Posterior vena cava (tissue), 2 donors: ENCODE results near the gene ACSL5. TPM values are rescaled to one million over a fixed set of nuclear protein-coding genes. Genes with fewer than 3 reads are reported as not detected.

Experiments
- DNase-seq: peaks from one replicate; pipeline ENCODE4 v3.0.0-alpha.2; 2020; ENCODE audit warnings: low spot score
- intact Hi-C, 2 donors: fragments of 100-400 bp; cut with DNase I; formaldehyde crosslinking; loops; one replicate each; pipeline versions ENCODE4 v1.14.1 to v1.14.2; 2022 to 2023
- long read RNA-seq, 2 donors: library from polyadenylated mRNA; unstranded; transcript quantifications; one replicate each; pipeline ENCODE4 v2.0.0, GENCODE V29; 2020 to 2021
- total RNA-seq, 2 donors: library from RNA; stranded (reverse); fragmentation: NEBNext Ultra II Directional; extraction: Animal tissue kit (Norgen Biotek cat#: 25700); gene quantifications; one replicate each; pipeline ENCODE4 v1.2.1, GENCODE V29; 2021
- donor health status: DM: yes; HTN: yes; CAD: no.
- donor health status: DM: yes; HTN: yes; CAD: no.

Gene ACSL5
- total RNA-seq: 10 to 100 TPM; 13.1 to 14.7 TPM
- long read RNA-seq, donor 1, transcript ACSL5-203 (21 exons, 3,353 nt): major isoform, 7 of 10 reads
- long read RNA-seq, donor 1, partial matches to known transcripts: 2 of 10 reads
- long read RNA-seq, donor 1, other reads (novel, unspliced or antisense): 1 of 10 reads
- long read RNA-seq, donor 2, partial matches to known transcripts: 9 of 15 reads
- long read RNA-seq, donor 2, other reads (novel, unspliced or antisense): 2 of 15 reads

- DNase-seq: no peak
- intact Hi-C loops: no loop called here
Measured at GRCh38 chr10:112373912-112374338, at the start of gene ACSL5. Gene ACSL5, plus strand, starts transcription at chr10:112374116. Its CDS starts 20,831 bp downstream, at chr10:112394947.

- DNase-seq: no peak
- intact Hi-C loops: loop anchor here in 1 of 2 donors (1.0 kb wide), 1 partner anchor 25 kb away; no protein-coding TSS in a partner anchor
Measured at GRCh38 chr10:112327678-112328077, 46.2 kb upstream of the ACSL5 start.

GRCh38 chr10:112330162-112330561 lies 43.8 kb upstream of the ACSL5 start:
- DNase-seq: no peak
- intact Hi-C loops: loop anchor here in 1 of 2 donors (5.0 kb wide), 1 partner anchor 1307 kb away; no protein-coding TSS in a partner anchor

- intact Hi-C loops: loop anchor here in 1 of 2 donors (5.0 kb wide), 1 partner anchor 1307 kb away; no protein-coding TSS in a partner anchor
- DNase-seq: no peak
Measured at GRCh38 chr10:112330607-112331160, 43.2 kb upstream of the ACSL5 start.

GRCh38 chr10:112332022-112332421 lies 41.9 kb upstream of the ACSL5 start:
- intact Hi-C loops: loop anchor here in 1 of 2 donors (5.0 kb wide), 1 partner anchor 1305 kb away; no protein-coding TSS in a partner anchor
- no peak for DNase-seq

- intact Hi-C loops: loop anchor here in 1 of 2 donors (5.0 kb wide), 1 partner anchor 1305 kb away; no protein-coding TSS in a partner anchor
- DNase-seq: no peak
Measured at GRCh38 chr10:112332509-112333228, 41.2 kb upstream of the ACSL5 start.

GRCh38 chr10:112333452-112333851 lies 40.5 kb upstream of the ACSL5 start:
- intact Hi-C loops: loop anchor here in 1 of 2 donors (5.0 kb wide), 1 partner anchor 1304 kb away; no protein-coding TSS in a partner anchor
- no peak for DNase-seq

GRCh38 chr10:112335111-112335867 lies 38.6 kb upstream of the ACSL5 start:
- intact Hi-C loops: no loop called here

GRCh38 chr10:112335868-112336265 lies 38.0 kb upstream of the ACSL5 start:
- intact Hi-C loops: no loop called here
- no peak for DNase-seq

More at GRCh38 chr10:112335111-112335867, 38.6 kb upstream of the ACSL5 start:
- no peak for DNase-seq

GRCh38 chr10:112336556-112337201 lies 37.2 kb upstream of the ACSL5 start:
- DNase-seq: no peak
- intact Hi-C loops: no loop called here

- intact Hi-C loops: no loop called here
Measured at GRCh38 chr10:112338957-112339356, 35.0 kb upstream of the ACSL5 start.

GRCh38 chr10:112340601-112341000 lies 33.3 kb upstream of the ACSL5 start:
- DNase-seq: no peak
- intact Hi-C loops: no loop called here

More at GRCh38 chr10:112338957-112339356, 35.0 kb upstream of the ACSL5 start:
- DNase-seq: no peak

- no peak for DNase-seq
Measured at GRCh38 chr10:112343056-112343806, 30.7 kb upstream of the ACSL5 start.

GRCh38 chr10:112344261-112344660 lies 29.7 kb upstream of the ACSL5 start:
- DNase-seq: no peak
- intact Hi-C loops: no loop called here

More at GRCh38 chr10:112343056-112343806, 30.7 kb upstream of the ACSL5 start:
- intact Hi-C loops: no loop called here

GRCh38 chr10:112345202-112345601 lies 28.7 kb upstream of the ACSL5 start:
- no peak for DNase-seq
- intact Hi-C loops: no loop called here

- DNase-seq: no peak
- intact Hi-C loops: no loop called here
Measured at GRCh38 chr10:112345743-112346142, 28.2 kb upstream of the ACSL5 start.

- intact Hi-C loops: no loop called here
- DNase-seq: no peak
Measured at GRCh38 chr10:112346774-112347173, 27.1 kb upstream of the ACSL5 start.
